Mesendoderm (in vitro differentiated cells): ENCODE data around the gene ZDHHC8.

ENCODE experiments used
- DNase-seq: peaks from one replicate; pipeline ENCODE4 v3.0.0; 2013
- H2AK5ac ChIP-seq: 2 replicates; pipeline ENCODE4 v1.6.1; 2013; ENCODE audit warnings: low read length, inconsistent platforms
- H2BK120ac ChIP-seq: 2 replicates; pipeline ENCODE4 v1.6.1; 2013; ENCODE audit warnings: low read depth, mild to moderate bottlenecking, low read length, moderate library complexity, mixed read lengths
- H2BK15ac ChIP-seq: replicated peaks from 2 replicates; pipeline ENCODE4 v1.6.1; 2013; ENCODE audit warnings: low read depth, mild to moderate bottlenecking, moderate library complexity
- H2BK5ac ChIP-seq: 2 replicates; pipeline ENCODE4 v1.6.1; 2013; ENCODE audit warnings: low read length, inconsistent platforms
- H3K18ac ChIP-seq: 2 replicates; pipeline ENCODE4 v1.6.1; 2013; ENCODE audit warnings: mild to moderate bottlenecking, low read length, mixed read lengths
- H3K23ac ChIP-seq: one replicate; pipeline ENCODE4 v1.6.1; 2013; ENCODE audit warnings: low read length
- H3K27ac ChIP-seq: 2 replicates; pipeline ENCODE4 v1.5.1; 2013; ENCODE audit warnings: low read depth, mild to moderate bottlenecking, inconsistent platforms, low read length, moderate library complexity
- H3K27me3 ChIP-seq: 2 replicates; pipeline ENCODE4 v1.6.1; 2013; ENCODE audit warnings: low read length, control low read depth, mild to moderate bottlenecking, inconsistent platforms; ENCODE audit not compliant: insufficient read depth, poor library complexity
- H3K36me3 ChIP-seq: 2 replicates; pipeline ENCODE4 v1.6.1; 2013; ENCODE audit warnings: low read length, inconsistent platforms; ENCODE audit not compliant: control insufficient read depth, insufficient read depth
- H3K4ac ChIP-seq: one replicate; pipeline ENCODE4 v1.6.1; 2013; ENCODE audit warnings: low read depth, mild to moderate bottlenecking, low read length, moderate library complexity
- H3K4me1 ChIP-seq: 2 replicates; pipeline ENCODE4 v1.6.1; 2013; ENCODE audit warnings: low read depth, low read length, inconsistent platforms; ENCODE audit not compliant: control insufficient read depth
- H3K4me2 ChIP-seq: 2 replicates; pipeline ENCODE4 v1.6.1; 2013; ENCODE audit warnings: low read length
- H3K4me3 ChIP-seq: 2 replicates; pipeline ENCODE4 v1.5.1; 2013; ENCODE audit warnings: mild to moderate bottlenecking, low read length
- H3K56ac ChIP-seq: one replicate; pipeline ENCODE4 v1.6.1; 2013; ENCODE audit warnings: low read length
- H3K79me1 ChIP-seq: 2 replicates; pipeline ENCODE4 v1.6.1; 2013; ENCODE audit warnings: low read length, inconsistent platforms
- H3K79me2 ChIP-seq: 2 replicates; pipeline ENCODE4 v1.6.1; 2013; ENCODE audit warnings: mild to moderate bottlenecking, low read length; ENCODE audit not compliant: control insufficient read depth, insufficient read depth
- H3K9ac ChIP-seq: 2 replicates; pipeline ENCODE4 v1.6.1; 2013; ENCODE audit warnings: low read length, inconsistent platforms
- H4K5ac ChIP-seq: one replicate; pipeline ENCODE4 v1.6.1; 2013; ENCODE audit warnings: low read length
- H4K8ac ChIP-seq: one replicate; pipeline ENCODE4 v1.6.1; 2013; ENCODE audit warnings: low read depth, mild to moderate bottlenecking, control low read depth, low read length, moderate library complexity
- WGBS: extraction: QIAGEN DNeasy Blood & Tissue Kit; methylation state at CpG from one replicate; pipeline ENCODE4 v1.1.7; 2013; ENCODE audit warnings: low lambda C conversion rate, missing lambda C conversion rate; ENCODE audit not compliant: insufficient coverage; ENCODE audit errors: extremely low coverage; 5-methylcytosine and 5-hydroxymethylcytosine counted together

The ZDHHC8 gene

GRCh38 chr22:20094197-20094807 lies 37.3 kb upstream of the ZDHHC8 start:
- Histone ChIP-seq H3K9ac (no peak overlapping the region), H4K5ac (no peak overlapping the region), H2BK120ac (no peak overlapping the region), H2BK5ac (no peak overlapping the region), H2AK5ac (no peak overlapping the region), H3K4me2 (no peak overlapping the region), H3K4ac (no peak overlapping the region), H3K18ac (no peak overlapping the region), H4K8ac (no peak overlapping the region), H3K27me3 (no peaks in the 10 kb centered on the region), H2BK15ac (no peak overlapping the region), H3K4me1 (no peaks in the 10 kb centered on the region), H3K4me3 (no peak overlapping the region), H3K36me3 (peaks cover 38% of the 10 kb centered on the region), H3K79me1 (peaks cover 13% of the 10 kb centered on the region), H3K23ac (no peak overlapping the region), H3K79me2 (peaks cover 1% of the 10 kb centered on the region), H3K27ac (no peak overlapping the region), H3K56ac (no peak overlapping the region)
- DNase-seq, result no peak
- WGBS, result no CpG with 5 or more reads among the region's 15 CpGs

- H3K79me1 ChIP-seq, result peaks cover 8% of the 10 kb centered on the region
- H2BK120ac ChIP-seq, result no peak overlapping the region
- no peak overlapping the region for H3K18ac ChIP-seq
- H3K4me3 ChIP-seq, result no peak overlapping the region
- no peak overlapping the region for H3K4me2 ChIP-seq
- DNase-seq, result no peak
- H2BK5ac ChIP-seq, result no peak overlapping the region
- no peak overlapping the region for H2BK15ac ChIP-seq
- H2AK5ac ChIP-seq, result no peak overlapping the region
- no peak overlapping the region for H3K56ac ChIP-seq
- H3K27ac ChIP-seq, result no peak overlapping the region
- no peaks in the 10 kb centered on the region for H3K4me1 ChIP-seq
- no peak overlapping the region for H4K5ac ChIP-seq
- H3K23ac ChIP-seq, result no peak overlapping the region
- no peak overlapping the region for H3K9ac ChIP-seq
- no peak overlapping the region for H3K4ac ChIP-seq
- H4K8ac ChIP-seq, result no peak overlapping the region
- no CpG with 5 or more reads among the region's 4 CpGs for WGBS
- H3K79me2 ChIP-seq, result no peaks in the 10 kb centered on the region
- peaks cover 33% of the 10 kb centered on the region for H3K36me3 ChIP-seq
- no peaks in the 10 kb centered on the region for H3K27me3 ChIP-seq
These were observed 36.1 kb upstream of the ZDHHC8 start for GRCh38 chr22:20095521-20095920.

GRCh38 chr22:20096574-20097420 lies 34.8 kb upstream of the ZDHHC8 start:
- Histone ChIP-seq H2BK15ac (no peak overlapping the region), H2AK5ac (no peak overlapping the region), H3K23ac (no peak overlapping the region), H2BK5ac (no peak overlapping the region), H4K5ac (no peak overlapping the region), H3K27me3 (no peaks in the 10 kb centered on the region), H3K79me1 (peaks cover 7% of the 10 kb centered on the region), H3K27ac (no peak overlapping the region), H3K4me1 (no peaks in the 10 kb centered on the region), H3K56ac (no peak overlapping the region), H3K18ac (no peak overlapping the region), H3K4me3 (no peak overlapping the region), H3K36me3 (peaks cover 27% of the 10 kb centered on the region), H3K4ac (no peak overlapping the region), H3K9ac (no peak overlapping the region), H2BK120ac (no peak overlapping the region), H3K4me2 (no peak overlapping the region), H3K79me2 (peaks cover 2% of the 10 kb centered on the region), H4K8ac (no peak overlapping the region)
- no peak for DNase-seq
- no CpG with 5 or more reads among the region's 2 CpGs for WGBS

DNA sequence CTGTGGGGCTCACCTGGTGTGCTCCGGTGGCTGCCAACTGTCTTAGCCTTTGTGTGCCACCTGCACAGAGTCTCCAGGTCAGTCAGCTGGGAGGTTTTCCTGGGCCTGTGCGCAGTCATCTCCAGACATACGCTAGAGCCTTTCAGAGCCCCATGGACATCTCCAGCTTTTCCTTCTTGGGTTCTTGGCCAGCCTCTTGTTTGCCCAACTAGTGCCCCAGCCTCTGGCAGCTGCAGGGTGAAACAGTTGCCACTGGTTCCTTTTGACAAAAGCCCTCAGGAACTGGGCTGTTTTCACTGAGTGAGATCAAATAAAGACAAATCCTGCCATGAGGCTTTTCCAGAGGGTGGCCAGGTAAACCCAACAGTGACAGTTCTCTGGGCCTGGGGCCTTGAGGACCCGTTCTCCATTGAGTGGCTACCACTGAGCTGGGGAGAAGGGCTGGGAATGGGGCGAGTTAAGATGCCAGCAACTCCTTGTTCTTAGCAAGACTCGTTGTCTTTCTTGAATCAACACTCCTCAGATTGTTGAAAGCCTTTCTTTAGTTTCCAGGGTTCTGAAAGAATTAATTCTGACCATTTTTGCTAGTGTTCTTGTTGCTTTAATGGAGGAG lies 32.4 kb upstream of the ZDHHC8 start:
- H3K4me3 ChIP-seq, result no peak overlapping the region
- no peaks in the 10 kb centered on the region for H3K27me3 ChIP-seq
- H3K18ac ChIP-seq, result no peak overlapping the region
- no peak overlapping the region for H3K27ac ChIP-seq
- no peak overlapping the region for H2BK5ac ChIP-seq
- H3K4me1 ChIP-seq, result no peaks in the 10 kb centered on the region
- H2AK5ac ChIP-seq, result no peak overlapping the region
- H4K8ac ChIP-seq, result no peak overlapping the region
- no peak overlapping the region for H3K56ac ChIP-seq
- H3K79me1 ChIP-seq, result peaks cover 10% of the 10 kb centered on the region
- H2BK15ac ChIP-seq, result no peak overlapping the region
- H3K36me3 ChIP-seq, result peaks cover 23% of the 10 kb centered on the region
- no CpG with 5 or more reads among the region's 6 CpGs for WGBS
- H3K4me2 ChIP-seq, result no peak overlapping the region
- peaks cover 7% of the 10 kb centered on the region for H3K79me2 ChIP-seq
- H3K9ac ChIP-seq, result no peak overlapping the region
- no peak overlapping the region for H3K4ac ChIP-seq
- H4K5ac ChIP-seq, result no peak overlapping the region
- no peak overlapping the region for H3K23ac ChIP-seq
- no peak overlapping the region for H2BK120ac ChIP-seq
- DNase-seq, result no peak

DNA sequence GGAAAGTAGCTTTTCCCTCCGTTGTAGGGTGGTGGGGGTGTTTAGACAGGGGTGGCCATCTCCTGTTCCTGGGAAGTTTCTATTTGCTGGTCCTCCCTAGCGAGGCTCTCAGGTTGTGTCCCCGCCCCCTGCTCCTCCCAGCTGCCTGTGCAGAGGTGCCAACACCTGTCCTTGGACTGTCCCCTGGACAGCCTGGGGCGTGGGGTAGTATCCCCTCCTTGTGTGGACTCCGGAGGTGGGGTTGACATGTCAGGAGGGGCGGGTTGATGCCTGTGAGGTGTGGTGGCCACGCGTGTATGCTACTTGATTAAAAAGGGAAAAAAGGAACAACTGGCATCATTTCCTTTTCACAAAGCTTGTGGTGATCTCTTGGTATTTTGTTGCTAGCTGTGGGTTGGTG lies 30.0 kb upstream of the ZDHHC8 start:
- no CpG with 5 or more reads among the region's 8 CpGs for WGBS
- Histone ChIP-seq H3K36me3 (peaks cover 30% of the 10 kb centered on the region), H3K4ac (no peak overlapping the region), H3K79me1 (peaks cover 19% of the 10 kb centered on the region), H3K27ac (no peak overlapping the region), H3K27me3 (no peaks in the 10 kb centered on the region), H4K5ac (no peak overlapping the region), H3K56ac (no peak overlapping the region), H3K4me2 (no peak overlapping the region), H3K9ac (no peak overlapping the region), H3K18ac (no peak overlapping the region), H3K79me2 (peaks cover 9% of the 10 kb centered on the region), H3K4me3 (no peak overlapping the region), H4K8ac (no peak overlapping the region), H2BK5ac (no peak overlapping the region), H3K4me1 (no peaks in the 10 kb centered on the region), H3K23ac (no peak overlapping the region), H2AK5ac (no peak overlapping the region), H2BK120ac (no peak overlapping the region), H2BK15ac (no peak overlapping the region)
- no peak for DNase-seq
